Measurements from ENCODE around the gene FOCAD.

DNA sequence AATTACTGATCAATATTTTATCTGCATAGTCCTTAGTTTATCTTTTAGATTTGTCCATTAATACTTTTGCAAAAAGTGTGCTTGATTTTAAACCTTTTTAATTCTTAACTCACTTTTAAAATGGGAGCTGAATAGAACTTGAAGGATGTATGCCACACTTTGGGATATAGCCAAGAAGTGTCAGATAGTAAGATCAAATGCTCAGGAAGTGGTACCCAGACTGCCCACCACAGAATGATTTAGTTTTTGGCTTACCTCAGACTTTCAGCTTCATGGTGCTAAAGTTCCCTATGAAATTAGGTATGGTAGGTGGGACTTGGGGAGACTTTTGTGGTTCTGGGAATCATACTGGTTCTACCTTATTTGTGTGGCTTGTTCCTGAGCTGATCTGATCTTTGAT, 14.7 kb downstream of the FOCAD start:
- TF ChIP-seq POLR2AphosphoS5 (IDR thresholded peaks at IDR 0.05; ENCODE audit: borderline replicate concordance, low read depth, low read length) (no peak), EZH2 (IDR thresholded peaks at IDR 0.05) (no peak)
